GM23338 (cell line): ENCODE measurements around the gene SUPT3H. TPM values are rescaled to one million over a fixed set of nuclear protein-coding genes. Genes with fewer than 3 reads are reported as not detected.

Source experiments
- ATAC-seq: fragments of 200-7000 bp; cut with Tn5 transposase; 3 replicates; pipeline ENCODE4 v1.9.1; 2020
- DNase-seq: peaks from one replicate; pipeline ENCODE4 v3.0.0-alpha.2; 2015; ENCODE audit warnings: low spot score
- H2AFZ ChIP-seq: fragments of 200-600 bp; sonication (generic); 2 replicates; pipeline ENCODE4 v1.8.0; 2016; ENCODE audit warnings: antibody characterized with exemption, mild to moderate bottlenecking, moderate library complexity
- H3F3A ChIP-seq: fragments of 200-600 bp; sonication (generic); replicated peaks from 2 replicates; pipeline ENCODE4 v1.8.0; 2017; ENCODE audit warnings: antibody characterized with exemption, mixed run types, low read depth
- H3K27ac ChIP-seq: fragments of 200-600 bp; sonication (generic); 2 replicates; pipeline ENCODE4 v1.6.1; 2016; ENCODE audit warnings: low read depth
- H3K27me3 ChIP-seq: fragments of 200-600 bp; sonication (generic); 2 replicates; pipeline ENCODE4 v1.8.0; 2016; ENCODE audit warnings: mild to moderate bottlenecking, mixed run types, moderate library complexity; ENCODE audit not compliant: insufficient read depth
- H3K36me3 ChIP-seq: fragments of 200-600 bp; sonication (generic); 2 replicates; pipeline ENCODE4 v1.8.0; 2016; ENCODE audit warnings: mild to moderate bottlenecking; ENCODE audit not compliant: insufficient read depth
- H3K4me1 ChIP-seq: fragments of 200-600 bp; sonication (generic); 2 replicates; pipeline ENCODE4 v1.8.0; 2016; ENCODE audit warnings: mild to moderate bottlenecking, moderate library complexity; ENCODE audit not compliant: insufficient read depth
- H3K4me2 ChIP-seq: fragments of 200-600 bp; sonication (generic); 2 replicates; pipeline ENCODE4 v1.7.1; 2017; ENCODE audit warnings: mixed run types
- H3K4me3 ChIP-seq: fragments of 200-600 bp; sonication (generic); 2 replicates; pipeline ENCODE4 v1.6.1; 2016; ENCODE audit warnings: mixed run types
- H3K79me2 ChIP-seq: fragments of 200-600 bp; sonication (generic); replicated peaks from 2 replicates; pipeline ENCODE4 v1.8.0; 2017; ENCODE audit warnings: mild to moderate bottlenecking; ENCODE audit not compliant: insufficient read depth
- H3K9me2 ChIP-seq: fragments of 200-600 bp; sonication (generic); 2 replicates; pipeline ENCODE4 v1.8.0; 2017; ENCODE audit not compliant: insufficient read depth
- H4K20me1 ChIP-seq: fragments of 200-600 bp; sonication (generic); replicated peaks from 2 replicates; pipeline ENCODE4 v1.8.0; 2017; ENCODE audit warnings: mild to moderate bottlenecking; ENCODE audit not compliant: insufficient read depth
- H3K27ac Mint-ChIP-seq: 2 replicates; pipeline ENCODE4 v1.8.0; 2020; ENCODE audit warnings: inconsistent platforms, mild to moderate bottlenecking, moderate library complexity, mixed read lengths
- H3K27me3 Mint-ChIP-seq: 3 replicates; pipeline ENCODE4 v1.8.0; 2022; ENCODE audit warnings: low read depth, mild to moderate bottlenecking, moderate library complexity, mixed read lengths, inconsistent platforms; ENCODE audit not compliant: insufficient read depth, poor library complexity
- H3K36me3 Mint-ChIP-seq: 3 replicates; pipeline ENCODE4 v1.8.0; 2021; ENCODE audit warnings: low read depth, mild to moderate bottlenecking, inconsistent platforms, moderate library complexity, mixed read lengths
- H3K4me1 Mint-ChIP-seq: 3 replicates; pipeline ENCODE4 v1.8.0; 2020; ENCODE audit warnings: mild to moderate bottlenecking, inconsistent platforms, mixed read lengths
- H3K4me3 Mint-ChIP-seq: 3 replicates; pipeline ENCODE4 v1.8.0; 2021; ENCODE audit warnings: moderate library complexity, mild to moderate bottlenecking, inconsistent platforms, mixed read lengths
- H3K9me3 Mint-ChIP-seq: 3 replicates; pipeline ENCODE4 v1.8.0; 2020; ENCODE audit warnings: moderate library complexity, mild to moderate bottlenecking, inconsistent platforms, mixed read lengths
- CREB1 ChIP-seq: fragments of 250-450 bp; sonication (Bioruptor Pico); IDR thresholded peaks from 2 replicates; pipeline ENCODE4 v1.5.0; 2020; ENCODE audit warnings: low read depth, mild to moderate bottlenecking, moderate library complexity
- EZH2 ChIP-seq: fragments of 200-600 bp; sonication (generic); IDR thresholded peaks from one replicate; pipeline ENCODE4 v1.8.0; 2017; ENCODE audit warnings: antibody characterized with exemption, mild to moderate bottlenecking, low read depth; ENCODE audit not compliant: unreplicated experiment
- EZH2phosphoT487 ChIP-seq: fragments of 200-600 bp; sonication (generic); IDR thresholded peaks from one replicate; pipeline ENCODE4 v1.8.1; 2018; ENCODE audit warnings: antibody characterized with exemption; ENCODE audit not compliant: unreplicated experiment
- JUNB ChIP-seq: IDR thresholded peaks from one replicate; pipeline ENCODE4 v1.6.1; 2016; ENCODE audit warnings: antibody characterized with exemption; ENCODE audit not compliant: unreplicated experiment
- STAT1 ChIP-seq: IDR thresholded peaks from one replicate; pipeline ENCODE4 v1.6.1; 2016; ENCODE audit warnings: antibody characterized with exemption; ENCODE audit not compliant: unreplicated experiment
- ZNF114 ChIP-seq: fragments of 250-450 bp; sonication (Bioruptor Pico); IDR thresholded peaks from 2 replicates; pipeline ENCODE4 v1.5.0; 2020; ENCODE audit warnings: mild to moderate bottlenecking, moderate library complexity
- polyA plus RNA-seq: library from polyadenylated mRNA; unstranded; fragments of >200 nt; fragmentation: Nextera tagmentation; extraction: Ambion mirVana; gene quantifications from 2 replicates; pipeline ENCODE4 v1.2.1, GENCODE V29; 2016
- total RNA-seq: library from RNA; depleted of rRNA; stranded (reverse); fragments of >200 nt; shearing (Covaris generic); gene quantifications from 2 replicates; pipeline ENCODE4 v1.2.3, GENCODE V29; 2014
- TF ChIP-seq, protein P1 (sequence below): IDR thresholded peaks from one replicate; pipeline ENCODE4 v1.6.1; 2018; ENCODE audit warnings: antibody characterized with exemption; ENCODE audit not compliant: unreplicated experiment
- TF ChIP-seq, protein P2 (sequence below): IDR thresholded peaks from 2 replicates; pipeline ENCODE4 v1.6.1; 2016; ENCODE audit warnings: antibody characterized with exemption
- TF ChIP-seq, protein P3 (sequence below), 2 experiments: fragments of 200-600 bp in 1 of 2; sonication (generic) in 1 of 2; conservative IDR thresholded peaks; 2 replicates each; pipeline versions ENCODE4 v1.5.1 to v1.6.1; 2016 to 2017; ENCODE audit warnings: antibody characterized with exemption in 2 of 2, low read depth in 2 of 2, mild to moderate bottlenecking in 2 of 2, moderate library complexity in 1 of 2

Gene SUPT3H
- total and polyA plus RNA-seq, 2 experiments from 2014 or later = 11.4 to 30.1 TPM

DNA sequence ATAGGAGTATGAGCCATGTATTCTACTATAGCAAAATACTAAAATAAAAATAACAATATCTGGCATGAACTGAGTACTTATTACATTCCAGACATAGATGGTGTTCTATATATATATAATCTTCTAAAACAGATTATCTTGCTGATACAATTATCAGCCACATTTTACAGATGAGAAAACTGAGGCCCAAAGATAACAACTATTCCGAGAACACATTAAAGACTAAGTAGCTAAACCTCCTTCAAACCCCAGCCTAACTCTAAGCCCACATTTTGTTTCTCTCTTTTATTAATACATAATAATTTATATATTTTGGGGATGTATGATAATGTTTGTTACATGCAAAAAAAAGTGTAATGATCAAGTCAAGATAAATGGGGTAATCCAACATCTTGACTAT is 148.3 kb downstream of the SUPT3H start:
- no peak for ATAC-seq
- H3K4me1 Mint-ChIP-seq = no peaks in the 10 kb centered on the region
- TF ChIP-seq, protein P1, sequence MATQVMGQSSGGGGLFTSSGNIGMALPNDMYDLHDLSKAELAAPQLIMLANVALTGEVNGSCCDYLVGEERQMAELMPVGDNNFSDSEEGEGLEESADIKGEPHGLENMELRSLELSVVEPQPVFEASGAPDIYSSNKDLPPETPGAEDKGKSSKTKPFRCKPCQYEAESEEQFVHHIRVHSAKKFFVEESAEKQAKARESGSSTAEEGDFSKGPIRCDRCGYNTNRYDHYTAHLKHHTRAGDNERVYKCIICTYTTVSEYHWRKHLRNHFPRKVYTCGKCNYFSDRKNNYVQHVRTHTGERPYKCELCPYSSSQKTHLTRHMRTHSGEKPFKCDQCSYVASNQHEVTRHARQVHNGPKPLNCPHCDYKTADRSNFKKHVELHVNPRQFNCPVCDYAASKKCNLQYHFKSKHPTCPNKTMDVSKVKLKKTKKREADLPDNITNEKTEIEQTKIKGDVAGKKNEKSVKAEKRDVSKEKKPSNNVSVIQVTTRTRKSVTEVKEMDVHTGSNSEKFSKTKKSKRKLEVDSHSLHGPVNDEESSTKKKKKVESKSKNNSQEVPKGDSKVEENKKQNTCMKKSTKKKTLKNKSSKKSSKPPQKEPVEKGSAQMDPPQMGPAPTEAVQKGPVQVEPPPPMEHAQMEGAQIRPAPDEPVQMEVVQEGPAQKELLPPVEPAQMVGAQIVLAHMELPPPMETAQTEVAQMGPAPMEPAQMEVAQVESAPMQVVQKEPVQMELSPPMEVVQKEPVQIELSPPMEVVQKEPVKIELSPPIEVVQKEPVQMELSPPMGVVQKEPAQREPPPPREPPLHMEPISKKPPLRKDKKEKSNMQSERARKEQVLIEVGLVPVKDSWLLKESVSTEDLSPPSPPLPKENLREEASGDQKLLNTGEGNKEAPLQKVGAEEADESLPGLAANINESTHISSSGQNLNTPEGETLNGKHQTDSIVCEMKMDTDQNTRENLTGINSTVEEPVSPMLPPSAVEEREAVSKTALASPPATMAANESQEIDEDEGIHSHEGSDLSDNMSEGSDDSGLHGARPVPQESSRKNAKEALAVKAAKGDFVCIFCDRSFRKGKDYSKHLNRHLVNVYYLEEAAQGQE = no peak
- no peak for TF ChIP-seq EZH2phosphoT487
- TF ChIP-seq, protein P2, sequence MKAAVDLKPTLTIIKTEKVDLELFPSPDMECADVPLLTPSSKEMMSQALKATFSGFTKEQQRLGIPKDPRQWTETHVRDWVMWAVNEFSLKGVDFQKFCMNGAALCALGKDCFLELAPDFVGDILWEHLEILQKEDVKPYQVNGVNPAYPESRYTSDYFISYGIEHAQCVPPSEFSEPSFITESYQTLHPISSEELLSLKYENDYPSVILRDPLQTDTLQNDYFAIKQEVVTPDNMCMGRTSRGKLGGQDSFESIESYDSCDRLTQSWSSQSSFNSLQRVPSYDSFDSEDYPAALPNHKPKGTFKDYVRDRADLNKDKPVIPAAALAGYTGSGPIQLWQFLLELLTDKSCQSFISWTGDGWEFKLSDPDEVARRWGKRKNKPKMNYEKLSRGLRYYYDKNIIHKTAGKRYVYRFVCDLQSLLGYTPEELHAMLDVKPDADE = no peak
- TF ChIP-seq JUNB = no peak
- no peak for TF ChIP-seq ZNF114 (CRISPR knock-in tag)
- no peak for TF ChIP-seq STAT1
- no peak for TF ChIP-seq EZH2

DNA sequence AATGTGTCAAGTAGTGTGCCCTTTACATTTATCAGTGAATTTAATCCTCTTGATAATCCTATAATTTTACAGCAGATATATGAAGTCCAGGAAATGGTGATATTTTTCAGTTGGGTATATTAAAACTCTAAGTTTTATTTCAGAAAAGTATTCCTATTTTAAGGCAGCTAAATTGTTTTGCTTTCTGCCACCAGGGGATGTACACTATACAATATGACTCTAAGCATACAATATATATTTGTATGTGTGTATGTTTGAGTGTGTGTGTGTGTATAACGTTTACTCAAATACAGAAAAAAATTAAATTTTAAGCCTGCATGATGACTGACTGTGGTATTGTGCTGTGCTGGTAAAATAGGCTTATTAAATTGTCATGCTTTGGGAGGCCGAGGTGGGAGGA is 151.7 kb downstream of the SUPT3H start:
- Histone ChIP-seq H3K4me3 (no peak overlapping the region), H3K4me1 (no peaks in the 10 kb centered on the region), H3K9me2 (no peaks in the 10 kb centered on the region), H2AFZ (no peak overlapping the region), H3K27me3 (no peaks in the 10 kb centered on the region), H3K36me3 (no peaks in the 10 kb centered on the region), H4K20me1 (no peaks in the 10 kb centered on the region; the same call in 1 of the 2 replicates), H3K27ac (no peak overlapping the region), H3F3A (no peaks in the 10 kb centered on the region), H3K4me2 (no peak overlapping the region), H3K79me2 (no peaks in the 10 kb centered on the region)
- no peak overlapping the region for H3K27ac Mint-ChIP-seq
- no peaks in the 10 kb centered on the region for H3K9me3 Mint-ChIP-seq
- peaks cover 3% of the 10 kb centered on the region for H3K4me1 Mint-ChIP-seq
- no peak for TF ChIP-seq EZH2
- TF ChIP-seq JUNB = no peak
- TF ChIP-seq, protein P3, sequence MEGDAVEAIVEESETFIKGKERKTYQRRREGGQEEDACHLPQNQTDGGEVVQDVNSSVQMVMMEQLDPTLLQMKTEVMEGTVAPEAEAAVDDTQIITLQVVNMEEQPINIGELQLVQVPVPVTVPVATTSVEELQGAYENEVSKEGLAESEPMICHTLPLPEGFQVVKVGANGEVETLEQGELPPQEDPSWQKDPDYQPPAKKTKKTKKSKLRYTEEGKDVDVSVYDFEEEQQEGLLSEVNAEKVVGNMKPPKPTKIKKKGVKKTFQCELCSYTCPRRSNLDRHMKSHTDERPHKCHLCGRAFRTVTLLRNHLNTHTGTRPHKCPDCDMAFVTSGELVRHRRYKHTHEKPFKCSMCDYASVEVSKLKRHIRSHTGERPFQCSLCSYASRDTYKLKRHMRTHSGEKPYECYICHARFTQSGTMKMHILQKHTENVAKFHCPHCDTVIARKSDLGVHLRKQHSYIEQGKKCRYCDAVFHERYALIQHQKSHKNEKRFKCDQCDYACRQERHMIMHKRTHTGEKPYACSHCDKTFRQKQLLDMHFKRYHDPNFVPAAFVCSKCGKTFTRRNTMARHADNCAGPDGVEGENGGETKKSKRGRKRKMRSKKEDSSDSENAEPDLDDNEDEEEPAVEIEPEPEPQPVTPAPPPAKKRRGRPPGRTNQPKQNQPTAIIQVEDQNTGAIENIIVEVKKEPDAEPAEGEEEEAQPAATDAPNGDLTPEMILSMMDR (conservative IDR thresholded peaks at IDR 0.05; ENCODE audit: low read depth in 2 of 2) = 0 out of 4 replicates have a peak, but pooled peaks of 1 of the 2 experiments have one; percentile 11
- no peak for TF ChIP-seq CREB1 (CRISPR knock-in tag)
- TF ChIP-seq, protein P2 = no peak
- no peak for TF ChIP-seq STAT1
- H3K36me3 Mint-ChIP-seq = no peaks in the 10 kb centered on the region
- ATAC-seq (no peak), DNase-seq (no peak)
- no peaks in the 10 kb centered on the region for H3K27me3 Mint-ChIP-seq
- no peak overlapping the region for H3K4me3 Mint-ChIP-seq

More for the DNA sequence above, 148.3 kb downstream of the SUPT3H start:
- no peak for DNase-seq
- Histone ChIP-seq H3K36me3 (no peaks in the 10 kb centered on the region), H2AFZ (no peak overlapping the region), H3K27me3 (no peaks in the 10 kb centered on the region), H3K4me2 (no peak overlapping the region), H3K4me1 (no peaks in the 10 kb centered on the region), H3K79me2 (no peaks in the 10 kb centered on the region), H4K20me1 (no peaks in the 10 kb centered on the region; the same call in 1 of the 2 replicates), H3F3A (no peaks in the 10 kb centered on the region), H3K27ac (no peak overlapping the region), H3K4me3 (no peak overlapping the region), H3K9me2 (0 out of 2 replicates have a peak, but pooled peaks cover 4% of the 10 kb centered on the region)
- Mint-ChIP-seq H3K4me3 (no peak overlapping the region), H3K27ac (no peak overlapping the region), H3K27me3 (no peaks in the 10 kb centered on the region), H3K9me3 (peaks cover 4% of the 10 kb centered on the region; the same call in 2 of the 3 replicates), H3K36me3 (peaks cover 18% of the 10 kb centered on the region)
